Left ventricle myocardium superior (tissue), 1 donor: ENCODE measurements around the gene SPIN2A. TPM values are rescaled to one million over a fixed set of nuclear protein-coding genes. Genes with fewer than 3 reads are reported as not detected.
"Not testable (repeated sequence)": the region's sequence is repeated elsewhere in the genome, so short reads cannot be mapped to it uniquely, and the experiment has no call there.

ENCODE experiments used
- ATAC-seq: fragments of 200-7000 bp; cut with Tn5 transposase; one replicate; pipeline ENCODE4 v1.9.1; 2020; ENCODE audit warnings: mild to moderate bottlenecking, moderate library complexity
- DNase-seq: peaks from one replicate; pipeline ENCODE4 v3.0.0-alpha.2; 2020
- intact Hi-C: fragments of 100-400 bp; cut with micrococcal nuclease; formaldehyde crosslinking; loops from one replicate; pipeline ENCODE4 v1.11.0; 2022
- total RNA-seq: library from RNA; stranded (reverse); fragmentation: NEBNext Ultra II Directional; extraction: Animal tissue kit (Norgen Biotek cat#: 25700); gene quantifications from one replicate; pipeline ENCODE4 v1.2.1, GENCODE V29; 2021
- donor health status: DM: no; HTN: yes; CAD: no; lungs with severe emphysema.

The SPIN2A gene
- total RNA-seq, 1 donor from 2014 or later = 0.22 TPM

- intact Hi-C loops = no loop called here
- ATAC-seq (no peak), DNase-seq (no peak)
Measured at GRCh38 chrX:57104921-57105398, 32.2 kb downstream of the SPIN2A start.

- intact Hi-C loops = no loop called here
- ATAC-seq (no peak), DNase-seq (no peak)
Measured at GRCh38 chrX:57104406-57104805, 32.8 kb downstream of the SPIN2A start.

- no peak for ATAC-seq
- DNase-seq = no peak
- intact Hi-C loops = no loop called here
Measured at GRCh38 chrX:57103489-57103888, 33.7 kb downstream of the SPIN2A start.

- DNase-seq, ATAC-seq, intact Hi-C loops: not testable (repeated sequence)
Measured at GRCh38 chrX:57102918-57103317, 34.3 kb downstream of the SPIN2A start.

Other genes starting within 250 kb of the SPIN2A start
- gene SPIN3, start 141.9 kb downstream of the SPIN2A start, total RNA-seq = 3.6 TPM
- 7.9 TPM for gene SPIN2B, start 15.8 kb downstream of the SPIN2A start, total RNA-seq
- 0.69 TPM for gene FAAH2, start 149.3 kb upstream of the SPIN2A start, total RNA-seq